ENCODE results near the gene PUM2. TPM values are rescaled to one million over a fixed set of nuclear protein-coding genes. Genes with fewer than 3 reads are reported as not detected.

The PUM2 gene
- total and polyA plus RNA-seq, 2 of the 8 experiments (the other 6 are each of a cell fraction or from before 2014, with no cell fraction given): 46.6 to 114 TPM

GRCh38 chr2:20218331-20219320, 132.0 kb downstream of the PUM2 start (continued):
- TF ChIP-seq CHD7 (IDR thresholded peaks at IDR 0.05; ENCODE audit: insufficient replicate concordance, low read length) (no peak), NANOG (IDR thresholded peaks at IDR 0.05; ENCODE audit: insufficient read depth, low read depth, low read length, poor library complexity, severe bottlenecking) (no peak), SIN3A (conservative IDR thresholded peaks at IDR 0.05 in 1 of 2, IDR thresholded peaks at IDR 0.05 in 1 of 2; ENCODE audit: low read depth in 1 of 2, low read length in 2 of 2) (no peak), TEAD4 (IDR thresholded peaks at IDR 0.05; ENCODE audit: low read depth, low read length) (no peak), ATF3 (IDR thresholded peaks at IDR 0.05; ENCODE audit: insufficient read depth, low read depth, low read length) (no peak), SP1 (IDR thresholded peaks at IDR 0.05; ENCODE audit: low read depth, low read length) (no peak), GABPA (IDR thresholded peaks at IDR 0.05; ENCODE audit: borderline replicate concordance, insufficient read depth, low read length) (no peak), MAFK (IDR thresholded peaks at IDR 0.05; ENCODE audit: low read depth, low read length) (no peak)

All from H1 (cell line).